COR-L47 (cell line): ENCODE measurements around the gene ZNF280B.
"Not testable (repeated sequence)": the region's sequence is repeated elsewhere in the genome, so short reads cannot be mapped to it uniquely, and the experiment has no call there.

Experiments used
- DNase-seq: peaks from one replicate; lab custom pipeline; 2025; lab: John Stamatoyannopoulos, UW

ZNF280B gene

DNA sequence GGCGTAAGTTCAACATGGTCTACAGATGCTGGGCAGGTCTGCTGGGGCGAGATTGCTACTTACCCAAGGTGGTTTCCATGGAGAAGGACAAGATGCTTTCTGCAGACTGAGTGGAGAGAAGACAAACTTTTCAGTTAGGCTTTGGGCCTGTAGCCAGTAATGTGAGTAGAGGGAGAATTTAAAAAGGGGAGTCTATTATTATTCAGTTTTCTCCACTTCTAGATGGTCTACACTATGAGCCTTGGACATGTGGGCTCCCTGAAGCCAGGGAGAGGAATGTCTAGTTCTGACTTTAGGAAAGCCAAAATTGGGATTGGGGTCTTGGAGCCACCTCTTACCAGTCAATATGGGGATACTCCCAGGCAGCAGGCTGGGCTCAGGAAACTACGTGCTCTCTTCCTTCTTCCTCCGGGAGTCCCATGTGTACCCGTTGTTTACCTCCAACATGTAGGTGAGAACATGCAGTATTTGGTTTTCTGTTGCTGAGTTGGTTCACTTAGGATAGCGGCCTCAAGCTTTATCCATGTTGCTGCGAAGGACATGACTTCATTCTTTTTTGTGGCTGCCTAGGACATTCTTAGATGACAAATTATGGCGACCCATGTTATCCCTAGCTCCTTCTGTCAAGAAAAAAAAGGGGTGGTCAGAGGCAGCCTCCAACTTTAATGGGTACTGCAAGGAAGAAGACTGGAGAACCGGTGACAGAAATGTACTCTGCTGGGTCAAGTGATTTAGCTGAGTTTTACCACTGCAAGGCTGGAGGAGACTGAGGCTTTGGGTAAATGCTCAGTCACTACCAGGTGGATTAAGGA, 26.3 kb upstream of the ZNF280B start:
- DNase-seq = no peak

DNA sequence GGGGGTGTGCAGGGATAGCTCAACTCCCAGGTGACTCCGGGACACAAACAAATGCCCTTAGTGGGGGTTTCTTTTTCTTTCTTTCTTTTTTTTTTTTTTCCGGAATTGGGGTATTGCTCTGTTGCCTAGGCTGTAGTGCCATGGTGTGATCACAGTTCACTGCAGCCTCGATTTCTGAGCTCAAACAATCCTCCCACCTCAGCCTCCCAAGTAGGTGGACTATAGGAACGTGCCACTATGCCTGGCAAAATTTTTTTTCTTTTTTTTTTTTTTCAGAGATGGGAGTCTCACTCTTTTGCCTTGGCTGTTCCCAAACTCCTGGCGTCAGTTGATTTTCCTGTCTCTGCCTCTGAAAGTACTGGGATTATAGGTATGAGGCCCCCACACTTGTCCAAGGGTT, 25.3 kb upstream of the ZNF280B start:
- no peak for DNase-seq

GRCh38 chr22:22533417-22533816, 24.9 kb upstream of the ZNF280B start:
- no peak for DNase-seq

- DNase-seq = not testable (repeated sequence)
These were observed 24.1 kb upstream of the ZNF280B start for GRCh38 chr22:22532547-22533071.

DNA sequence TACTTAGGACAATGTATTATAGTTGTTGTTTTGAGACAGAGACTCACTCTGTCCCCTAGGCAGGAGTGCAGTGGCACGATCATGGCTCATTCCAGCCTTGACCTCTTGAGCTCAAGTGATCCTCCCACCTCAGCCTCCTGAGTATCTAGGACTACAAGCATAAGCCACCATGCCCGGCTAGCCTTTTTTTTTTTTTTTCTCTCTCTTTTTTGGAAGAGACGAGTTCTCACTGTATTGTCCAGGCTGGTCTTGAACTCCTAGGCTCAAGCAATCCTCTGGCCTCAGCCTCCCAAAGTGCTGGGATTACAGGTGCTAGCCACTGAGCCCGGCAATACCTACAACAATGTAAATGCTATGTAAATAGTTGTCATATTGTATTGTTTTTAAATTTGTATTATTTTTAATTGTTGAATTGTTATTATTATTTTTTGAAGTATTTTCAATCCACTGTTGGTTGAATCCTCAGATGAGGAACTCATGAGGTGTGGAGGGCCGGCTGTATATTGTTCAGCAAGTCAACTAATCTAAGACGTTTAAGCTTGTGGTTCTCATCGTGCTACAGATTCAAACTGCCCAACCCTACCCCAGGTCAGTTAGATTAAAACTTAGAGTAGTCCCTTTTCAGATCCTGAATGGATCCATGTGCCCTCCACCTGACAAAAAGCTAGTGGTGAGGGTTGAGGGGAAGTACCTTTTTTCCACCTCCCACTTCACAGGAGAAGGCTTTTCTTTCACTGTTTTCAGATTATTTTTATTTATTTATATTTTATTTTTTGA, 23.4 kb upstream of the ZNF280B start:
- DNase-seq = no peak

DNA sequence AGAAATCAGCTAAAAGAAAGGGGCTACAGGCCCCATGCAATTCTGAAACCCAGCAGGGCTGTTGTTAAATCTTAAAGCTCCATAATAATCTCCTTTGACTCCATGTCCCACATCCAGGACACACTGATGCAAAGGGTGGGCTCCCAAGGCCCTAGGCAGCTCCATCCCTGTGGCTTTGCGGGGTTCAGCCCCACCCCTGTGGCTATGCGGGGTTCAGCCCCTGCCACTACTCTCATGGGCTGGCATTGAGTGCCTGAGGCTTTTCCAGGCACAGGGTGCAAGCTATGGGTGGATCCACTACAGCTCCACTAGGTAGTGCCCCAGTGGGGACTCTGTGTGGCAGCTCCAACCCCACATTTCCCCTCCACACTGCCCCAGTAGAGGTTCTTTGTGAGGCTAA, 20.2 kb upstream of the ZNF280B start:
- DNase-seq = no peak

DNA sequence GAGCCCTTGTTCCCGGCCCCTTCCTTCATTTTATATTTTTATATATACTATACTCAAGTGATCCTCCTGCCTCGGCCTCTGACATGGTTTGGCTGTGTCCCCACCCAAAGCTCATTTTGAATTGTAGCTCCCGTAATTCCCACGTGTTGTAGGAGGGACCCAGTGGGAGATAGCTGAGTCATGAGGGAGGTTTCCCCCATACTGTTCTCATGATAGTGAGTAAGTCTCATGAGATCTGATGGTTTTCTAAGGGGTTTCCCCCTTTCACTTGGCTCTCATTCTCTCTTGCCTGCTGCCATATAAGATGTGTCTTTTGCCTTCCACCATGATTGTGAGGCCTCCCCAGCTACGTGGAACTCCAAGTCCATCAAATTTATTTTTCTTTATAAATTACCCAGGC, 18.8 kb upstream of the ZNF280B start:
- no peak for DNase-seq

GRCh38 chr22:22526125-22526912, 17.8 kb upstream of the ZNF280B start:
- no peak for DNase-seq

DNA sequence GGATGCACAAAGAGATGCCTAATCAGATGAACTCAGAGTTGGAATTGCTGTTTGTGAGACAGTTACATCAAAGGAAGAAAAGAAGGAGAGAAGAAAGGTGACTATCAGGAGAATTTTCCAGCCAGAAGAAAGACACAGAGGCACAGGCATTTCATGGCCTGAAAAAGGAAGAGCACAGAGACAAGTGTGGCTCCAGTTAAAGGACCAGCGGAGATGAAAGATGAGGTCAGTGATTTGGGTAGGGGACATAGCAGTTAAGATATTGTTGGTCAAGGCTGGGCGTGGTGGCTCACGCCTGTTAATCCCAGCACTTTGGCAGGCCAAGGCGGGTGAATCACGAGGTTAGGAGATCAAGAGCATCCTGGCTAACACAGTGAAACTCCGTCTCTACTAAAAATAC, 15.0 kb upstream of the ZNF280B start:
- no peak for DNase-seq

DNA sequence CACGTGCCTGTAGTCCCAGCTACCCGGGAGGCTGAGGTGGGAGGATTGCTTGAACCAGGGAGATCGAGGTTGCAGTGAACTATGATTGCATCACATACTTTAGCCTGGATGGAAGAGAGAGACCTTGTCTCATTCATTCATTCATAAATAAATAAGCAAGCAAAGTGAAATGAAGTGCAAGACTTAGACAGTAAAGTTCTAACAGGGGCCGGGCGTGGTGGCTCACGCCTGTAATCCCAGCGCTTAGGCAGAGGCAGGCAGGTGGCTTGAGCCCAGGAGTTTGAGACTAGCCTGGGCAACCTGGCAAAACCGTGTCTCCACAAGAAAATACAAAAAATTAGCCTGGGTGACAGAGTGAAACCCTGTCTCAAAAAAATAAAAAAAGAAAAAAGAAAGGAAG, 13.1 kb upstream of the ZNF280B start:
- no peak for DNase-seq

DNA sequence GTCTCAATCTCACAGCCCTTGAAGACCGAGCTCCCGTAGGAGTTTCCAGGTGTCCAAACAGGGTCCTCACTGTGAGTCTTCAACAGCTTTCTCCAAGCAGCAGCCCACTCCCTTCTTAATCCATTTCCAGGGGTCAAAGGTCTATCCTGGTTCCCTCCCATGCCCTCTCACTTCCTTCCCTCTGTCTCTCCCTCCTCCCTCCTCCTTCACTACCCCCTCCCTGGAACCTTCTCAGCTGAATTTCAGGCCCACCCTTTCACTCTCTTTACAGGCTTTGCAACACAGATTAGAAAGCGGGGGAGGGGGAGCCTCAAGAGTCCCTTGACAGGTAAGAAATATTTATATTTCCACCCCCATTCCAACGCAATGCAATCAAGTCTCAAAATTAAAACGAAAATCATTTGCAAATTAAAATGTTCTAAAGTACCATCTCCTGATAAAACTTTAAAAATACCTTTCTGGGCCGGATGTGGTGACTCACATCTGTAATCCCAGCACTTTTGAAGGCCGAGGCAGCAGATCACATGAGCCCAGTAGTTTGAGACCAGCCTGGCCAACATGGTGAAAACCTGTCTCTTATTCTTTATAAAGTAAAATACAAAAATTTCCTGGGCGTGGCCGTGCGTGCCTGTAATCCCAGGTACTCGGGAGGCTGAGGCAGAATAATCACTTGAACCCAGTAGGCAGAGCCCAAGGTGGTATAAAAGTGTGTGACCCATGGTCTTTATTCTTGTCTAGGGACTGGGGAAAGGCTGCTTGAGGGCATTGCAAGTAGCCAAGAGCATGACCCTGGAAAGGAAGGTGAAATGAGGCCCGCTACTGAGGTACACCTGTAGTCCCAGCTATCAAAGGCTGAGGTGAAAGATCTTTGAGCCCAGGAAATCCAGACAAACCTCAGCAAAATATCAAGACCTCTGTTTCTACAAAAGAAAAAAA, 12.4 kb upstream of the ZNF280B start:
- no peak for DNase-seq

DNA sequence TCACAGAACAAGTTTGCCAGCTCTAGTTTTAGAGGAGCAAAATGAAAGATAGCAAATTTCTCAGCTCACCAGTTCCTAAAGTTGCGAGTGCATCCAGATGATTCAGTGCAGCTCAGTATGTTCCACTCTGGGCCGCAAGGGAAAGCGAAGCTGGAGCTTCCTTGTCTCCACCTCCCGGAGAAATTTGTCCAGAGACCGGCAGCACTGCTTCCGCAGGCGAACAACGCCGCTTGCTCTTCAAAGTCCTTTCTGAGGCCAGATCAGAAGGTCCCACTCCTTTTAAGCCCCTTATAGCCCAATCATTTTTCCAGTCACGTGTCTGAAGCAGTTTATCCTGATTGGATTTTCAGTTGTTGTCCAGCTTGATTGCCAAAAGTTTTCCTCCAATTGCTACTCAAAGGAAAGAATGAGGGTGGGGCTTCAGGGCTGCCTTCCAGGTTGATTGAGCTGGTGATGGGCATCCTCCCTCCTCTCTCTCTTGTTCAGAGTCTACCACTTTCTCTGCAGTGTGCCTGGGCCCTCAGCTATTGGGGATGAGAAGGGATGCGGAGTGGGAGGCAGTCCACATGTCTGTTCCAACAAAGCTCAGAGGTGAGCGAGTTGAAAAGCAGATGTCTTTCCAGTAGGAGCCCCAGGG, 11.6 kb upstream of the ZNF280B start, which contains the start of gene ZNF280A:
Gene ZNF280A, minus strand, starts transcription at position 251 of the 637 bp plus-strand sequence. CDS start 4,640 bp downstream, outside the sequence.
- DNase-seq = no peak

DNA sequence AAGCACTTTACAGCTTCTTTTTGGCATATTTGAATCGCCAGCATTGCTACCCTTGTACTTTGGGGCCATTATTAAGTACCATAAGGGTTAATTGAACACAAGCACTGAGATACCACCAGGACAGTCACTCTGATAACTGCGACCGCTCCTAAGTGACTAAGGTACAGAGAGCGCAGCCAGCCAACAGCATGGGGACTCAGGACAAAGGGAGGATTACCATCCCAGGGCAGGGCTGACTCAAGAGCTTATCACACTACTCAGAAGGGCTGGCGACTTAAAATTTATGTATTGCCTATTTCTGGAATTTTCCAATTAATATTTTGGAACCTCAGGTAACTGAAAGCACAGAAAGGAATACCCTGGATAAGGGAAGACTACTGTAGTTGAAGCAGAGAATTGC, 11.0 kb upstream of the ZNF280B start:
- no peak for DNase-seq

GRCh38 chr22:22516992-22517391, 8.4 kb upstream of the ZNF280B start:
- DNase-seq = no peak

GRCh38 chr22:22515890-22516289, 7.3 kb upstream of the ZNF280B start:
- DNase-seq = no peak

- not testable (repeated sequence) for DNase-seq
These were observed 5.9 kb upstream of the ZNF280B start for GRCh38 chr22:22514431-22514830.

DNA sequence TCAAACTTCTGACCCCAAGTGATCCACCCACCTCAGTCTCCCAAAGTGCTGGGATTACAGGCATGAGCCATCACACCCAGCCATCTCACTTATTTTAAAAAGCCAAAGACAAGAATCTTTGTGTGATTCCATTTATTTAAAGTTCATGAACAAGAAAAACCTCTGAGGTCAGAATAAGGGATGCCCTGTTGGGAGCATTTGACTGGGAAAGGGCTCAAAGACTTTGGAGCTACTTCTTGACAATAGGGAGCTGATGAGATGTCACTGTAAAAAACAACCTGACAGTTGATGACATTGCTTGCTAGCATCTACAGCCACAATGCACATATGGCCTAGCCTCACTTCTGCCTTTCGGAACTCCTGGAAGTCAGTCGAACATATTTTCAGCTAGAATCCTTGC, 5.1 kb upstream of the ZNF280B start:
- DNase-seq = no peak

DNA sequence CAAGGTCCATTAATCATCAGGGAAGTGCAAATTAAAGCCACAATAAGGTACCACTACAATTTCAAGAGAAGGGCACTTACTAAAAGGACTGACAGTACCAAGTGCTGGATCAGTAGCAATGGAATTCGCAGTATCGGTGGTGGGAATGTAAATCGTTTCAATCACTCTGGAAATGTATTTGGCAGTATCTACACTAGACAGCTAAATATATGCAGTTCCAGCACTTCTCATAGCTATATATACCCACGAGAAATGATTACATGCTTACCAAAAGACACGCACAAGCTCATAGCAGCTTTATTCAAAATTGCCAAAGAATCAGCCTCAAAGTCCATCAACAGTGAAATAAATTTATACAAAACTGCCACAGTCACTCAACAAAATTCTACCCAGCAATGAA, 4.4 kb upstream of the ZNF280B start:
- DNase-seq = no peak

DNA sequence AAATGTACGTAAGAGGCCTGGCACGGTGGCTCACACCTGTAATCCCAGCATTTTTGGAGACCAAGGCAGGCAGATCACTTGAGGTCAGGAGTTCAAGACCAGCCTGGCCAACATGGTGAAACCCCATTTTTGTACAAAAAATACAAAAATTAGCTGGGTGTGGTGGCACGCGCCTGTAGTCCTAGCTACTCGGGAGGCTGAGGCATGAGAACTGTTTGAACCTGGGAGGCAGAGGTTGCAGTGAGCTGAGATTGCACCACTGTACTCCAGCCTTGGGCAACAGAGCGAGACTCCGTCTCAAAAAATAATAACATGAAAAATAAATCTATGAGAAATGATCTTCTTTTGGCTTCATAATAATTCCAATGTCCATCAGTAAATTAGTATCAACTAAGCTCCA, 2.3 kb upstream of the ZNF280B start:
- not testable (repeated sequence) for DNase-seq

DNA sequence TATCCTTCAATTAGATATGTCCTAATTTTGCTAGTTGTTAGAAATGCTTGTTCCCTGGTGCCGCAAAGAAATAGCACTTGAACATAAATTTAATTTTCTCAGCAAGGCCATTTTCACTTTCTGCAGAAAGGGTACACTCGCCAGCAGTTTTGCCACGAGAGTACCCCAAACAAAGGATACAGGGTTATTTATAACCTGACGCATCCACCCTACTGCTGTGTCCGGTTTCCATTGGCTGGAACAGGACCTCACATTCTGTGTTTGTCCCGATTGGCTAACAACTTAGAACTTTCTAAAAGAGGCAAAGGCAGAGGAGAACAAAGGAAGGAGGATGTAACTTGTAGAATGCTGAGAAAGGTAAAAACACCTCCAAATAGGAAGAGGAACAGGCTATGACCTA, 1.4 kb upstream of the ZNF280B start:
- not testable (repeated sequence) for DNase-seq
